Measurements from ENCODE around the gene ZNF26. TPM values are rescaled to one million over a fixed set of nuclear protein-coding genes. Genes with fewer than 3 reads are reported as not detected.

The ZNF26 gene
- total RNA-seq, 1 donor from 2014 or later, result 15.9 TPM

DNA sequence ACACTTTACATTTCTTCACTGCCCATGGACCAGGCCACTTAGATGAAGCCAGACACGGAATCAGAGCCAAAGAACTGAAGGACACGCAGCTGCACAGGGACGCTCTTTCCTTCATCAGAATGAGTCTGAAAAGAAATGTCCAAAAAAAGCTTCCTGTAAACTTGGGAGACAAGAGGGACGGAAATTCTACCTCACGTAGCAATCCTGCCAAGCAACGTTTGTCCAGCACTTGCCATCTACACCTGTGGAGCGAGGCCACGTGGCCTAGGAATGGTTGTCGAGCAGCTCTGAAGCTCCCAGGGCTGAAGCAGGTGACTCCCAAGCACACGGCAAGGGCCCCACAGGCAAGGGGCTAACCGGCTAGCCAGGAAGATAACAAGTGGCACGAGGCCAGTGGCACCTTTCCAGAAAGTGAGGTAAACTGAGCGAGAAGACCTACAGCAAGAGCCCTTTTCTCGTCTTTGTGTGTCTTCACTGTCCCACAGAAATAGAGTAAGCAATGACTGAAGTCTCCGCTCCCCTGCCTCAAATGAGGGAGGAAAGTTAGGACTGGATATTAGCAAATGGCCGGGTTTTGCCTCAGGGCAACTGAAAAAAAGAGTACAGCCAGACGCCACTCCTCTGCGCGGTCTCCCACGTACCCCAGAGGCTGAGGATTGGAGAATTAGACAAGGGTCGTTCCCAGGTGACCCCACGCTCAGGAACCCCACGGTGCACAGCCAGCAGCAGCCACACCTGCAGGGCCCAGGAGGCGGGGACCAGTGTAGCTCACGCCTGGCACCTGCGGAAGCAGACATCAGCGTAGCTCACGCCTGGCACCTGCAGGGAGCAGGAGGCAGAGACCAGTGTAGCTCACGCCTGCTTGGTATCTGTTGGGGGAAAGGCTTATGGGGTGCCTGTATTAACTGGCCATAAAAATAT, 37.8 kb upstream of the ZNF26 start:
- no peaks in the 10 kb centered on the region for H3K4me1 Mint-ChIP-seq (ENCODE audit: low read depth, unreplicated experiment)
- peaks cover 4% of the 10 kb centered on the region for H3K27me3 Mint-ChIP-seq (ENCODE audit: unreplicated experiment)
- peaks cover 38% of the 10 kb centered on the region for H3K9me3 Mint-ChIP-seq (ENCODE audit: unreplicated experiment)
- H3K4me3 Mint-ChIP-seq (ENCODE audit: unreplicated experiment), result no peak overlapping the region
- peak overlapping the region; percentile 17 for H3K27ac Mint-ChIP-seq (ENCODE audit: unreplicated experiment)
- peaks cover 55% of the 10 kb centered on the region for H3K36me3 Mint-ChIP-seq (ENCODE audit: unreplicated experiment)
- DNase-seq, result no peak
- TF ChIP-seq, protein P1, sequence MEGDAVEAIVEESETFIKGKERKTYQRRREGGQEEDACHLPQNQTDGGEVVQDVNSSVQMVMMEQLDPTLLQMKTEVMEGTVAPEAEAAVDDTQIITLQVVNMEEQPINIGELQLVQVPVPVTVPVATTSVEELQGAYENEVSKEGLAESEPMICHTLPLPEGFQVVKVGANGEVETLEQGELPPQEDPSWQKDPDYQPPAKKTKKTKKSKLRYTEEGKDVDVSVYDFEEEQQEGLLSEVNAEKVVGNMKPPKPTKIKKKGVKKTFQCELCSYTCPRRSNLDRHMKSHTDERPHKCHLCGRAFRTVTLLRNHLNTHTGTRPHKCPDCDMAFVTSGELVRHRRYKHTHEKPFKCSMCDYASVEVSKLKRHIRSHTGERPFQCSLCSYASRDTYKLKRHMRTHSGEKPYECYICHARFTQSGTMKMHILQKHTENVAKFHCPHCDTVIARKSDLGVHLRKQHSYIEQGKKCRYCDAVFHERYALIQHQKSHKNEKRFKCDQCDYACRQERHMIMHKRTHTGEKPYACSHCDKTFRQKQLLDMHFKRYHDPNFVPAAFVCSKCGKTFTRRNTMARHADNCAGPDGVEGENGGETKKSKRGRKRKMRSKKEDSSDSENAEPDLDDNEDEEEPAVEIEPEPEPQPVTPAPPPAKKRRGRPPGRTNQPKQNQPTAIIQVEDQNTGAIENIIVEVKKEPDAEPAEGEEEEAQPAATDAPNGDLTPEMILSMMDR (IDR thresholded peaks at IDR 0.05; ENCODE audit: partially characterized antibody, unreplicated experiment), result no peak

DNA sequence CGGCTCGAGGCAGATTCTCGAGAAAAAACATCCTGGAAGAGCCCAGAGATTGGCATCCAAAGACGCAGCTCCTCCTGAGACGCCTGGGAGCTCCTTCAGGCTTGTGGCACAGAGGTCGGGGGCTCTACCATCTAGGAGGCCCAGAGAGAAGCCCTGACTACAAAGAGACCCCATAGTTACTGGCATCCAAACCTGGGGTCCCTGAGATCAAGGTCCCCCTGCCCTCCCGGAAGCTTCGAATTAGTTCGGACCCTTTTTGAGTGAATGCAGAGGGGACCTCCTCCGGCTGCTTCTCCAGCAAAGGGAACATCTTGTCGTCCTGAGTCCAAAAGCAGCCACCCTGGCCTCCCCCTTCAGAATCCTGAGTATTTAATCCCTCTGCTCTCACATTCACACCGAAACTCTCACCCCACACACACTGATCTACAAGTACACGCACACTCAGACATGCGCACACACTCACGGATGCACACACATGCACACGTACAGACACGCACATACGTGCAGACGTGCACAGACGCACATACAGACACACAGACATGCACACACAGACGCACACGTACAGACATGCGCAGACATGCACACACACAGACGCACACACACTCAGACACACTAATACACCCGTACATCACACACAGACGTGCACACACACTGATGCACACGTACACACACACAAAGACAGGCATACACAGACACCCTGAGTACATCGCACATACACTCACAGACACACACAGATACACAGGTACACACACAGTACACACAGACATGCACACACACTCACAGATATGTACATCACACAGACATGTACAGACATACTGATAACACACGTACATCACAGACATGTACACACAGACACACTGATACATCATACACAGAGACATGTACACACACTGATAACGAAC, 36.0 kb upstream of the ZNF26 start:
- Mint-ChIP-seq H3K36me3 (ENCODE audit: unreplicated experiment) (peaks cover 54% of the 10 kb centered on the region), H3K27me3 (ENCODE audit: unreplicated experiment) (peaks cover 18% of the 10 kb centered on the region), H3K9me3 (ENCODE audit: unreplicated experiment) (peaks cover 49% of the 10 kb centered on the region), H3K4me1 (ENCODE audit: low read depth, unreplicated experiment) (peaks cover 6% of the 10 kb centered on the region), H3K27ac (ENCODE audit: unreplicated experiment) (no peak overlapping the region), H3K4me3 (ENCODE audit: unreplicated experiment) (no peak overlapping the region)
- TF ChIP-seq, protein P1 (IDR thresholded peaks at IDR 0.05; ENCODE audit: partially characterized antibody, unreplicated experiment), result no peak
- no peak for DNase-seq

DNA sequence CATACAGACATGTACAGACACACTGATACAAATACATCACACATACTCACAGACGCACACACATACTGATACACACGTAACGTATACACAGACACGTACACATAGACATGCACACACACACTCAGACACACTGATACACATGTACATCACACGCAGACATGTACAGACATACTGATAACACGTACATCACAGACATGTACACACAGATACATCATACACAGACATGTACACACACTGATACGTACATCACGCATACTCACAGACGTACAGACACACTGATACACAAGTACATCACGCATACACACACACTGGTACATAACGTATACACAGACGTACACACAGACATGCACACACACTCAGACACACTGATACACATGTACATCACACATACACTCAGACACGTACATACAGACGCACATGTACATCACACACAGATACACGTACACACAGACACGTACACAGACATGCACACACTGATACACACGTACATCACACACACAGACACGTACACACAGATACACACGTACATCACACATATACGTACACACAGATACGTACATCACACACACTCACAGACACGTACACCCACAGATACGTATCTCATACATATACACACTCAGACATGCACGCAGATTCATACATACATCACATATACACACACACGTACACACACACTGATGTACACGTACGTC, 35.2 kb upstream of the ZNF26 start:
- TF ChIP-seq, protein P1 (IDR thresholded peaks at IDR 0.05; ENCODE audit: partially characterized antibody, unreplicated experiment), result no peak
- peaks cover 49% of the 10 kb centered on the region for H3K9me3 Mint-ChIP-seq (ENCODE audit: unreplicated experiment)
- DNase-seq, result no peak
- peaks cover 6% of the 10 kb centered on the region for H3K4me1 Mint-ChIP-seq (ENCODE audit: low read depth, unreplicated experiment)
- H3K27me3 Mint-ChIP-seq (ENCODE audit: unreplicated experiment), result peaks cover 23% of the 10 kb centered on the region
- no peak overlapping the region for H3K4me3 Mint-ChIP-seq (ENCODE audit: unreplicated experiment)
- no peak overlapping the region for H3K27ac Mint-ChIP-seq (ENCODE audit: unreplicated experiment)
- peaks cover 46% of the 10 kb centered on the region for H3K36me3 Mint-ChIP-seq (ENCODE audit: unreplicated experiment)

DNA sequence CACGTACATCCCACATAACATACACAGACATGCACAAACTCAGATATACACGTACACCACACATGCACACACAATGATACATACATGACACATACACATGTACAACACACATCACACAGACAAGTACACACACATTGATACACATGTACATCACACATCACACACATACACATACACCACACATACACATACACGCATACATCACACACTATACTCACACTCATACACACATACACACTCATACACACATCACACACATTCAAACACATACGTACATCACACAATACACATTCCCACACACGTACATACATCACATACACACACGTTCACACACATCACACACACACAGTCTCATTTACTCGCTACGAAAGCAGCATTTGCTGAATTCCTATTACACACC, 34.5 kb upstream of the ZNF26 start:
- Mint-ChIP-seq H3K9me3 (ENCODE audit: unreplicated experiment) (peaks cover 54% of the 10 kb centered on the region), H3K27ac (ENCODE audit: unreplicated experiment) (no peak overlapping the region), H3K4me1 (ENCODE audit: low read depth, unreplicated experiment) (peaks cover 8% of the 10 kb centered on the region), H3K27me3 (ENCODE audit: unreplicated experiment) (peaks cover 25% of the 10 kb centered on the region), H3K36me3 (ENCODE audit: unreplicated experiment) (peaks cover 45% of the 10 kb centered on the region), H3K4me3 (ENCODE audit: unreplicated experiment) (no peak overlapping the region)
- TF ChIP-seq, protein P1 (IDR thresholded peaks at IDR 0.05; ENCODE audit: partially characterized antibody, unreplicated experiment), result no peak
- DNase-seq, result no peak
